ENCODE measurements around the gene TCN2.

Gene TCN2

DNA sequence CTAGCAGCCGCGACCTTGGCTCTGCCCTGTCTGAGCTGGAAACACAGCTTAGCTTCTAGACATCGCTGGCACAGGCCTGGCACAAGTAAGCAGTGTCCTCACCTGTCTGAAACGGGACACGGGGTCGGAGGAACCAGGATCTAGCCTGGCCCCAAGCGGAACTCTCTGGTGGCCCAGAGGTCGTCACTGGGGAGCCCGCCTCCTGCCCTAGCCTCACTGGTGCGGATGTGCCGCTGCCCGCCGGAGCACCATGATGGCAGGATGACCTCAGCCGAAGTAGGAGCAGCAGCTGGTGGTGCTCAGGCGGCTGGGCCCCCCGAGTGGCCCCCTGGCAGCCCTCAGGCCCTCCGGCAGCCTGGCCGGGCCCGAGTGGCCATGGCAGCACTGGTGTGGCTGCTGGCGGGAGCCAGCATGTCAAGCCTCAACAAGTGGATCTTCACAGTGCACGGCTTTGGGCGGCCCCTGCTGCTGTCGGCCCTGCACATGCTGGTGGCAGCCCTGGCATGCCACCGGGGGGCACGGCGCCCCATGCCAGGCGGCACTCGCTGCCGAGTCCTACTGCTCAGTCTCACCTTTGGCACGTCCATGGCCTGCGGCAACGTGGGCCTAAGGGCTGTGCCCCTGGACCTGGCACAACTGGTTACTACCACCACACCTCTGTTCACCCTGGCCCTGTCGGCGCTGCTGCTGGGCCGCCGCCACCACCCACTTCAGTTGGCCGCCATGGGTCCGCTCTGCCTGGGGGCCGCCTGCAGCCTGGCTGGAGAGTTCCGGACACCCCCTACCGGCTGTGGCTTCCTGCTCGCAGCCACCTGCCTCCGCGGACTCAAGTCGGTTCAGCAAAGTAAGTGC, 29.5 kb downstream of the TCN2 start:
- DNase-seq (ENCODE audit: low read depth, low spot score) = no peak
- peak overlapping the region; percentile 47 for H3K4me3 ChIP-seq (ENCODE audit: low read length)

DNA sequence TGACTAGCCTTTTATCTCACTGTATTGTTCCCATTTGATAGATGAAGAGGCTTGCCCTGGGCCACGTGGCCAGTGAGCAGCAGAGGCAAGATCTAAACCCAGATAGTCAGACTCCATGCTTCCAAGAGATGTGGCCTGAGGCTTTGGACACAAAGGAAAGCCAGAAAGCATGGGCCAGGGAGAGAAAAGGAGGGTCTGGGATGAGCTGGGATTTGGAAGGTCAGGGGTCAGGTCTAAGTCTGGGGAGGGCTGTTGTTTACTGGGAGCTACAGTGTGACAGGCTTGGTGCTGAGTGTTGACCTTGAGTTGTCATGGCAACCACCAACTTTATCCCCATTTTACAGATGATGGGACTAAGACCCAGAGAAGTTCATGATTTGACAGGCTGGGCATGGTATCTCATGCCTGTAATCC, 30.7 kb downstream of the TCN2 start:
- no peak overlapping the region for H3K4me3 ChIP-seq (ENCODE audit: low read length)
- no peak for DNase-seq (ENCODE audit: low read depth, low spot score)

DNA sequence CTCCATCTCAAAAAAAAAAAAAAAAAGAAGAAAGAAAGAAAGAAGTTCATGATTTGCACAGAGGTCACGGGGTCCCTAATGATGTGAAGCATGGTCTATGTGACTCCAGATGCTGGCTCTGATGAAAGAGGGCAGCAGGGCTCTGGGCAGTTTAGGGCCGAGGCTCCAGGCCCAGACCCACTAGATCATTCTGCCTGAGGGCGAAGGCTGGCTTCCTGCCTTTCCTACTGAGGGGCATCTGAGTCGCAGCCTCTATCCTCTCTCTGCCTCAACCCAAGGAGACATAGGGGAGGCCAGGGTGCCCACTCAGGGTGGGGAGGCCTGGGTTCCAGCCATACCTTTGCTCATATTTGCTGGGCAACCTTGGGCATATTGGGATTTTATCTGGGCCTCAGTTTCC, 33.4 kb downstream of the TCN2 start:
- DNase-seq (ENCODE audit: low read depth, low spot score) = no peak

DNA sequence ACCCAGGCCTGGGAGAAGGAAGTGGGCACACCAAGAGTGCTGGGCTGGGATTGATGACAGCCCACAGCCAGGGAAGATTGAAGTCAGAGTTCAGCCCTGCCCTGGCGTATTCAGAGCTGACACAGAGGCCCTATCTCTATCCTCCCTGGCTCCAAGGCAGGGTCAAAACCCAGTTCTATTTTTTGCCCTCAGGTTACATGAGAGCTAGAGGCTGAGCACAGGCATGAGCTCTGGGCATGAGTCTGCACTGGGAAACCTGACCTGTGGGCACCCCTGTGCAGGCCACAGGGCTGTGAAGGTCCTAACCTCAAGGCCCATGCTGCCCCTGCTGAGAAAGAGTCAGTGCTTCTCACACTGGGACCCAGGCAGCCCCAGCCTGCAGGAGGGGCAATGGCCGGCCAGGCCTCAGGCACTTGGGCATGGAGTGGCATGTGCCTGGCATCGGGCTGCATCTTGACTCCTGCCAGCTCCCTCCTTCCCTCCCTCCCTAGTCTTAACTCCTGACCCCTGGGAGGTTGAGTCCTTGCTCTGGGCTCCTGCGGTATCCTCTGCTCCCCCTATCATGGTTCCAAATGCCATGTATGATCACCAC, 34.0 kb downstream of the TCN2 start:
- no peak overlapping the region for H3K4me3 ChIP-seq (ENCODE audit: low read length)
- DNase-seq (ENCODE audit: low read depth, low spot score) = no peak

More for the DNA sequence above, 33.4 kb downstream of the TCN2 start:
- H3K4me3 ChIP-seq (ENCODE audit: low read length) = no peak overlapping the region

DNA sequence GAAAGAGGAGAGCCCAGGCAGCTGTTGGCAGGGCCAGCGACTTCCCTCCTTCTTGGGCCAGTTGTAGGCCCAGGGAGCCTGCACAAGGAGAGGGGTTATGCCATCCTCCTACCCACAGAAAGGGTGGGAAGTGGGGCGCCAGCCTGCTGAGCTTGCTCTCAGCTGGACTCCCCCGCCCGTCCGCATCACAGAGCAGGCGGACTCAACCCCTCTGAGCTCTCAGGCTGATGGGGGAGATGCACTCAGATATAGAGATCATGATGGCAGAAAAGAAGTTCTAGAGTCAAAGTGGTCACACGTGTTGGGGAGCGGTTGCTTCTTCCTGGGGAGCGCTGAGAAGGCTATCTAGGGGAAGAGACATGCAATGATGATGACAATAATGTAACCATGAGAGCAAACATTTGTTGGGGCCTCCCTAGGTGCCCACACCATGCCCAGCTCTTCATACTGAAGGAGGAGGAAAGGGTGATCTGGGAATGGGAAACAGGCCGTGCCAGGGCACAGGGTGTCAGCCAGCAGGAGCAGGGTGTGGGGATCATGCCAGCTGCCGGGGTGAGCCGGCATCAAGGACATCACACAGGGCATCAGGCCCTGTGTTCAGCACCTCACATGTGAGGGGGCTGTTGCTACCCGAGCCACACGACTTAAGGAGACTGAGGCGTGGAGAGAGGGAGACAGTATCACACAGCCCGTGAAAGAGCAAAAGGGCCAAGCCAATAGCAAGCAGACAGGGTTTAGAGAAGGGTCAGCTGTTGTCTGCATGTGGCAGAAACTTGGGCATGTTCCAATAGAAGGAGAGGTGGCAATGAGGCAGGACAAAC, 36.3 kb downstream of the TCN2 start:
- no peak for DNase-seq (ENCODE audit: low read depth, low spot score)
- H3K4me3 ChIP-seq (ENCODE audit: low read length) = no peak overlapping the region

DNA sequence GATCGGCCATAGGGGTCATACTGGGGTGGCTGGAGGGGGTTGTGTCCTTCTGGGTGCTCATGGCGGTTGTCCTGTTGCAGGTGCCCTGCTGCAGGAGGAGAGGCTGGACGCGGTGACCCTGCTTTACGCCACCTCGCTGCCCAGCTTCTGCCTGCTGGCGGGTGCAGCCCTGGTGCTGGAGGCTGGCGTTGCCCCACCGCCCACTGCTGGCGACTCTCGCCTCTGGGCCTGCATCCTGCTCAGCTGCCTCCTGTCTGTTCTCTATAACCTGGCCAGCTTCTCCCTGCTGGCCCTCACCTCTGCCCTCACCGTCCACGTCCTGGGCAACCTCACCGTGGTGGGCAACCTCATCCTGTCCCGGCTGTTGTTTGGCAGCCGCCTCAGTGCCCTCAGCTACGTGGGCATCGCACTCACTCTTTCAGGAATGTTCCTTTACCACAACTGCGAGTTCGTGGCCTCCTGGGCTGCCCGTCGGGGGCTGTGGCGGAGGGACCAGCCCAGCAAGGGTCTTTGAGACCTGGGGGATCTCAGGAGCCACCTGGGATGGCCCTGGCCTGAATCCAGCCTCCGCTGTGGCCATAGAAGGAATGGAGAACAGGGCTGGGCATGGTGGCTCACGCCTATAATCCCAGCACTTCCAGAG, 39.7 kb downstream of the TCN2 start:
- H3K4me3 ChIP-seq (ENCODE audit: low read length) = no peak overlapping the region
- no peak for DNase-seq (ENCODE audit: low read depth, low spot score)

DNA sequence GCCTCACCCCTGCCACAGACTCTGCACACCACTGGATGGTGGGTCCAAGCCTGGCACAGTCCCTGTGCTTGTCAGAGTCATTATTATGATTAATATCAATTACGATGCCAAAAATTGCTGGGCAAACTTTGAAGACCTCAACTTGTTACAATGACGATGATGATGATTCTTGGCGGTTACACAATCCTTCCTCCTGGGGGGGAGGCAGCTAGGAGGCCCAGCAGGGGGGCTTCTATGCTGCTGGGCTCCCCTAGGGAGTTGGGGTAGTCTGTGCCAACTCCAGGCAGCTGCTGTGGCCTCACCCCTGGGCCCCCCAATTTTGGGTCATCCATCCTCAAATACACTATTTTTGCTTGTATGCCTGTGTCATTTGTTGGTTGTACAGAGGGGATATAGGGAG, 40.6 kb downstream of the TCN2 start:
- H3K4me3 ChIP-seq (ENCODE audit: low read length) = no peak overlapping the region
- DNase-seq (ENCODE audit: low read depth, low spot score) = no peak

DNA sequence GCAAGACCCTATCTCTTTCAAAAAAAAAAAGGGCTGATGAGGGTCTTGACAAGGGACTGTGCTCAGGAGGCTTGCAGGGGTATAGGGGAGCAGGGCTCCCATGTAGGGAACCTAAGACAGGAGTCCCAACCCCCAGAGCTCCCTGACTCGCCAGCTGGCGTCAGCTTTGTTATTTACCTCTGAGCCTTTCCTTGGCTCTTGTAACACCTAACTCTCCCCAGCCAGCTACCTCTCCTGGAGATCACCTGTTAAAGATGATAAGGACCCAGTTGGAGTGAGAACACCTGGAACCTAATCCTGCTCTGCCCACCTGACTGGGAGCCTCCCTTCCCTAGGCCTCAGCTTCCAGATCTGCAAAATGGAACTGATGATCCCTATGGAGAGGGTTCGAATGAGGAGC, 41.9 kb downstream of the TCN2 start:
- H3K4me3 ChIP-seq (ENCODE audit: low read length) = no peak overlapping the region
- DNase-seq (ENCODE audit: low read depth, low spot score) = no peak

DNA sequence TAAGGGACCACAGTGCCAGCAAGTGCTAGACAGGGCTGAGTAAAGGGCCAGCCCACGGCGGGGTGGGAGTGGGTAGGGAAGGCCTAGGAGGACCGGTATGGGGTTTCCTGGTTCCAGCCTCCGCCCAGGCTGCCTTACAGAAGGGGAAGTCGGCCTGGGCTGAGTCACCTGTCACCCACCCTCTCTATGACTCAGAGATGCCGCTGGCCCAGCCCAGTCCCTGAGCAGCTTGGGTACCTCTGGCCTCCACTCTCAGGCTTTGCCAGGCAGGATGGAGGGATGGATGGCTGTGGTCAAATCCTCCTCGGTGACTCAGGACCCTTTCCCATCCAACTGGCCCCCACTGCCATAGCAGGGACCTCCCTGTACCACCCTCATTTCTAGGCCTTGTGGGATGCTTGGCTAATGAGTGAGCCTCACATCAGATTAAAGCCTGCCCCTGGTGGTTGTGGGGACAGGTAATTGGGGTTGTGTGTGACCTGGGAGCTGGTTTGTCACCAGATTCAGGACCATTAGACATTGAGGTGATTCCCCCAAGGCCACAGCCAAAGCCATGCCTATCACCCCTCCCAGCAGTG, 42.5 kb downstream of the TCN2 start:
- DNase-seq (ENCODE audit: low read depth, low spot score) = no peak
- H3K4me3 ChIP-seq (ENCODE audit: low read length) = no peak overlapping the region

DNA sequence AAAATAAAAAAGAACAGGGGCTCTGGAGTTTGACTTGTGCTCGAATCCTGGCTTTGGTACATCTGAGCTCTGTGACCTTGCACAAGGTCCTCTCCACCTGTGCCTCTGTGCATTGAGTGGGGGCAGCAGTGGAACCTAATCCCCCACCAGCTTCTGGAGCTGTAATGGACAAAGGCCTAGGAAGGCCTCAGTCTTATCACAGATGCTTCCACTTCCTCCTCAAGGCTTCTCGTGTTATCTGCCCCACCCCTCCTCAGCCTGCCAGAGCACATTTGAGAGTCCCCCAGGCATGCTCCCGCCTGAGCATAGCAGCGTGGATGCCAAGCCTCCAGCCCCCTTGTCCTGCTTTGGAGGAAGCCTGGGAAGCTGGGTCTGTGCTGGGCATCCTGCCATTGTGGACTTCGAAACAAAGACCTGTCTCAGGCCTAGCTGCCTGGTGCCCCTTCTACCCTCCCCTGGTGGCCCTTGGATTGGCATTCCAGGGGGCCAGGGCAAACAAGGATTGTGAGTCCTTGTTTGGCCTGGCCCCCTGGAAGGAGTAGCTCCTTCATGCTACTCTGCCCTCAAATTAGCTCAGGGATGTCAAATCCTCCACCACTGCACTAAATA, 43.6 kb downstream of the TCN2 start:
- no peak overlapping the region for H3K4me3 ChIP-seq (ENCODE audit: low read length)
- DNase-seq (ENCODE audit: low read depth, low spot score) = no peak

DNA sequence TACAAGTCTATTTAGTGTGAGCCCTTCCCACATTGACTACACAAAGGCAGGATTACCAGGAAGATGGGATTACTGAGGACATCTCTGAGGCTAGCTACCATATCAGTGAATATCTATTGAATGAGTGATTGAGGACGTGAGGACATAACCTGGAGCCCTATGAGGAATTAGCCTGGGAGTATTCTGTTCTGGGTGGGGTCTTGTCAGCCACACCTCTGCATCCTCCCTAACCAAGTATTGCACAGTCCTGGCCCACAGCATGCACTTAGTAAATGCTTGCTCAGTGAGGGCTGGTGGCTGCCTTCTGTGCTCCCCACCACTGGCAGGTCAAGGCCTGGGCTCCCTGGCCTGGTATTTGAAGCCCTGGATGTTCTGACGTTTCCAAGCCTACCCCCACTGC, 45.9 kb downstream of the TCN2 start:
- DNase-seq (ENCODE audit: low read depth, low spot score) = no peak
- no peak overlapping the region for H3K4me3 ChIP-seq (ENCODE audit: low read length)

DNA sequence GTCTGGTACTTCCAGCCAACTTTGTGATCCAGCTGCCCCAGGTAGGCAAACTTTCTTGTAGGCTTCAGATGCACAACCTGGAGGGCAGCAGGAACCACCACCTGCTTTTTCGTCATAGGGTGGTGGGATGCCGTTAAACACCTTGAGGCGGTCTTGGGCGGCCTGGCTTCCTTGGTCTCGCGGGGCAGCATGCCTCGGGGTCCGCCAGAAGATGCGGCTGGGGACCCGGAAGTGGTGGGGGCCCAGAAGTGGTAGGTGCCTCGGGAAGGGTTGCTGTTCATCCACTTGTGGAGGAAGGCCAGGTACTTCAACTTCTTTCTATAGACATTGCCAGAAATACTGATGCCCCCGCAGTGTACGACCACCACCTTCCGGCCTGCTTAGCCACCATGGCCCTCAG, 47.4 kb downstream of the TCN2 start:
- DNase-seq (ENCODE audit: low read depth, low spot score) = no peak

DNA sequence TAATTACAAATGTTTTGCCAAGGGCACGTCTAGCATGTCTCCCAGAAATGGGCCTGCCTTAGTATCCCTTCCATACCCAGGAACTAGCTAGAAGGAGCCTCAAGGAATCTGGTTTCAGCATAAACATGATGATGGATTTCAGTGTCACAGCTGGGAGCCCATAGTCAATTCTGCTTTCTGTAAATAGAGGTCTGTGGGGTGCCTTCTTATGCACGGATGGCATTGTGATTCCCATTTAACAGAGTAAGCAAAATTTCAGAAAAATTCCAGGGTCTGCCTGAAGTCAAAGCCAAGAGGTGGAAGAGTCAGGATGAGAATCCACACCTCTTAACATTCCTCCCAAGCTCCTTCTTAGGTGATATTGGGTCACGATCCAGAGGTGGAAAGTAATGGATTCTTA, 48.6 kb downstream of the TCN2 start:
- no peak for DNase-seq (ENCODE audit: low read depth, low spot score)
- no peak overlapping the region for H3K4me3 ChIP-seq (ENCODE audit: low read length)

More for the DNA sequence above, 47.4 kb downstream of the TCN2 start:
- no peak overlapping the region for H3K4me3 ChIP-seq (ENCODE audit: low read length)

DNA sequence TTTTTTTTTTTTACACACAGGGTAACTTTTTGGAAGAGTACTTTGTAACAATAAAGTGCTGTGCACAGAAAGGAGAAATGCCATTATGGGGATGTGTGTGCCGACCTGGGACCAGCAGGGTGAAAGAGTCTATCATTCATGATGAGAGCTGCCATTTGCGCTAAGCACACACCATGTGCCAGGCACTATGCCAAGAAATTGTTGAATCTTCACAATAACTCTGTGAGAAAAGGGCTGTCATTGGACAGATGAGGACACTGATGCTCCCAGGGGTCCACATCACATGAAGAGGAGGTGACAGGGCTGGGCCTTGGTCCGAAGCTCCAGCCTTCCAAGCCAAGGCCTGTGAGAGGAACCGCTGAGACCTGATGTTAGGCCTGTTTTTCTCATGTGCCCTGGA, 55.1 kb downstream of the TCN2 start:
- H3K4me3 ChIP-seq (ENCODE audit: low read length) = no peak overlapping the region
- DNase-seq (ENCODE audit: low read depth, low spot score) = no peak

DNA sequence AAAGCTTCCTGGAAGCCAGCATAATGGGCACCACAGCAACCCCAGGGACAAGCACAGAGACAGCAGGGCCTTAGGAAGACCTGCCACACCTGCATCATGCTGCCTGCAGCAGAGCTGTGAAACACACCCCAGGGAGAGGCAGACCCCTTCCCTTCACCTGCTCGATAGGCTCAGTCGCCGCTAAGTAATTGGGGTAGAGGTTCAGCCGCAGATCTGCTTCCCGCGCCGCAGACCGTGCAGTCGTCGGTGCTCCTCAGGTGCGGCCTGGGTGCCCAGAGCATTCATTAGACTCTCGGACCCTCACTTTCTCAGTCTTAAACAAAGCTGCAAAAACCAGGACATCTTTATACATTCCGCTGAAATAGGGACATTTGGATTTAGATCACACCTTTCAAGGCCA, 57.8 kb downstream of the TCN2 start:
- no peak overlapping the region for H3K4me3 ChIP-seq (ENCODE audit: low read length)
- no peak for DNase-seq (ENCODE audit: low read depth, low spot score)

DNA sequence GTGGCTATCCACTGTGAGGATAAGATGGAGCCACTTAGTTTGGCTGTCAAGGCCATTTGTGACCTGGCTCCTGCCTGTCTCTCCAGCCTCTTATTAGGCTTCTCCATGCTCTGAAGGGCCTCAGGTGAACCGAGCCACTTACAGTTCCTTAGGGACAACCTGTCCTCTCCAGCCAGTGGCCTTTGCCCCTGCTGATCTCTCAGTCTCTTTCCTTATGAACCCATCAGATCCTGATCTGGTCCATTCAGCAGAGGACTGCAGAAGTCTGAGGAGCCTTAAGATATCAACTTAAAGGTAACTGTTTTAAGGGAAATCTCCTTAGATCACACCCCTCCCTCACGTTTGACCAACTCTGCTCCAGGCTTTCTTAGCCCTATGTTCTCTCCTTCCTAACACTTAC, 58.3 kb downstream of the TCN2 start:
- no peak overlapping the region for H3K4me3 ChIP-seq (ENCODE audit: low read length)
- DNase-seq (ENCODE audit: low read depth, low spot score) = no peak

DNA sequence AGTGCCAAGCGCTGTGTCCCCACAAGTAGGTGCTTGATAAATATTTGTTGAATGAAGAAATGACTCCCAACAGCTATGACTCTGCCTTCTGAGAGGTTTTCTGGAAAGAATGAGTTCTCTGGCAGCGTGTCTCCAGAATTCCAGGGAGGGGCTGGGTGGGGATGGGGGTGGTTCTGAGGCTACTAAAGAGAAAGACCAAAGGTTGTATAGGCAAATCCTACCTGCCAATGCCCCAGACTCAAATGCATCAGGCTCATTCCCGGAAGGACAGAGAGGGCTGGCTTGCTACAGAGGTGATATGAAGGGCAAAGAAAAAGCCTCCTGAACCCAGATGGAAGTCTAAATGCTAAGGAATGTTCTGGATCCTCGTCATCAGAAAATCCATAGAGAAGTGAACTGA, 58.8 kb downstream of the TCN2 start:
- H3K4me3 ChIP-seq (ENCODE audit: low read length) = no peak overlapping the region
- DNase-seq (ENCODE audit: low read depth, low spot score) = no peak

DNA sequence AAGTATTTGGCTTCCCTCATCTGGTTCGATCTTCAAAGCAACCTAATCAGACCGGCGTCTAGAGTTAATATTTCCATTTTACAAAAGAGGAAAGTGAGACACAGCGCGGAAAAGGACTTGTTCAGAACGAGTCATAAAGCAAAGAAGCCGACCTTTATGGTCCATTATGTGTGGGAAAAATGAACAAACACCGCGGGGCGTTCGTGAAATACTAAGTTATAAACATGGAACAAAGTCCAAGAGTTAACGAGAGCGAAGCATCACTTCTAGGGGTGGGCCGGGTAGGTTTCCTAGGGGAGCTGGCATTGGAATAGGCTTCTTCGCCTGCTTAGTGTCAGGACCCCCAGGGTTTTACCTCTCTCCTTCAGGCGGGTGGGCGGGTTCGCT, 60.1 kb downstream of the TCN2 start:
- H3K4me3 ChIP-seq (ENCODE audit: low read length) = peak overlapping the region; percentile 67
- DNase-seq (ENCODE audit: low read depth, low spot score) = no peak
